GM13976 (cell line): ENCODE results near the gene NECTIN1.

Source experiments
- DNase-seq: peaks from one replicate; pipeline ENCODE4 v3.0.0; 2012; ENCODE audit warnings: low spot score
- in situ Hi-C: fragments of 300-500 bp; cut with MboI; formaldehyde crosslinking; loops from one replicate; pipeline ENCODE4 v1.12.0; 2022; ENCODE audit warnings: low sequenced_read_pairs, mixed read lengths, inconsistent platforms; ENCODE audit not compliant: unreplicated experiment
- TF ChIP-seq, protein P1 (sequence below): IDR thresholded peaks from 2 replicates; pipeline ENCODE4 v1.5.1; 2012; ENCODE audit warnings: borderline replicate concordance, mild to moderate bottlenecking; ENCODE audit not compliant: insufficient read depth; ENCODE audit errors: extremely low read depth, missing control alignments, control extremely low read depth

NECTIN1 gene

DNA sequence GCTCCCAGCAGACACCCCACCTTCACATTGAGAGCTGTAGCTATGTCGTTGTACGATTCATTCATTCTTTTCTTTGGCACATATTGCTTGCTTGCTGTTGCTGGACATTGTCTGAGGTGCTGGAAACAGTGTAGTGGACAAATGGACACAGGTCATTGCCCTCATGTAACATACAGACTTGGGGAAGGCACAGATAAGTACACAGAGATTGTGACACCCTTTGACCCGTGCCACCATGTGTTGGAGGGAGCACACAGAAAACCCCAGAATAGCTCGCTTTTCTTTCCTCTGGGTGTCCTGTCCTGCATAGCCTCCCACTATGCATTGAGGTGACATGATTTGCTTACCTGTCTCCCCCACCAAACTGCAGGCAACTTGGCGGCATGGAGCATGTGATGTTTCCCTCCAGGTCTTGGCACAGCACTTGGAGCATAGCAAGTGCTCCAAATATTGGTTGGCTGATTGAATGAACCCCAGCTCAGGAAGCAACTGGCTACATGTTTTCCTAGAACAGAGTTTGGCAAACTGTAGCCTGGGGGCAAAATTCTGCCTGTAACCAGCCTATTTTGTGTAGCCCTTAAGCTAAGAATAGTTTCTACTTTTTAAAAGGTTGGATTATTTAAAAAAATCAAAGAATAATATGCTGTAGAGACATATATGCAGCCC, 30.9 kb upstream of the NECTIN1 start:
- DNase-seq: no peak
- in situ Hi-C loops: no loop called here
- TF ChIP-seq, protein P1, sequence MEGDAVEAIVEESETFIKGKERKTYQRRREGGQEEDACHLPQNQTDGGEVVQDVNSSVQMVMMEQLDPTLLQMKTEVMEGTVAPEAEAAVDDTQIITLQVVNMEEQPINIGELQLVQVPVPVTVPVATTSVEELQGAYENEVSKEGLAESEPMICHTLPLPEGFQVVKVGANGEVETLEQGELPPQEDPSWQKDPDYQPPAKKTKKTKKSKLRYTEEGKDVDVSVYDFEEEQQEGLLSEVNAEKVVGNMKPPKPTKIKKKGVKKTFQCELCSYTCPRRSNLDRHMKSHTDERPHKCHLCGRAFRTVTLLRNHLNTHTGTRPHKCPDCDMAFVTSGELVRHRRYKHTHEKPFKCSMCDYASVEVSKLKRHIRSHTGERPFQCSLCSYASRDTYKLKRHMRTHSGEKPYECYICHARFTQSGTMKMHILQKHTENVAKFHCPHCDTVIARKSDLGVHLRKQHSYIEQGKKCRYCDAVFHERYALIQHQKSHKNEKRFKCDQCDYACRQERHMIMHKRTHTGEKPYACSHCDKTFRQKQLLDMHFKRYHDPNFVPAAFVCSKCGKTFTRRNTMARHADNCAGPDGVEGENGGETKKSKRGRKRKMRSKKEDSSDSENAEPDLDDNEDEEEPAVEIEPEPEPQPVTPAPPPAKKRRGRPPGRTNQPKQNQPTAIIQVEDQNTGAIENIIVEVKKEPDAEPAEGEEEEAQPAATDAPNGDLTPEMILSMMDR: no peak

DNA sequence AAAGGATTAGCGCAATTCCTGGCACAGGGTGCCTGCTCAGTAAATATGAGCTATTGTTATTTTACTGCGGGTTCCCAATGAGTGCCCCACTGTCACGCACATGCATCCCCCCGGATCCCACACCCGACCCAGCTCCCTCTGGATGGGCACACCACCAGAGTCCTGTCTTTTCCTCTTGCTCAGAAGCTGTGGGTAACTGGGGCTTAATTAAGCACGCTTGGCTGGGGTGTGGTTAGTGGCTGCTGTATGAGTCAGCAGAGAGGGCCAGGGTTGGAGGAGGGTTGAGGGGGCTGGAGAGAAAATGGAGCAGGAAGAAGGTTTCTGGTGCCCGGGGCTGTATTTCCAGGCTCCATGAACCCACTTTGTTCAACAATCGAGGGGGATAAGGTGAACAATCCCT, 30.3 kb upstream of the NECTIN1 start:
- in situ Hi-C loops: no loop called here
- TF ChIP-seq, protein P1: no peak
- no peak for DNase-seq

DNA sequence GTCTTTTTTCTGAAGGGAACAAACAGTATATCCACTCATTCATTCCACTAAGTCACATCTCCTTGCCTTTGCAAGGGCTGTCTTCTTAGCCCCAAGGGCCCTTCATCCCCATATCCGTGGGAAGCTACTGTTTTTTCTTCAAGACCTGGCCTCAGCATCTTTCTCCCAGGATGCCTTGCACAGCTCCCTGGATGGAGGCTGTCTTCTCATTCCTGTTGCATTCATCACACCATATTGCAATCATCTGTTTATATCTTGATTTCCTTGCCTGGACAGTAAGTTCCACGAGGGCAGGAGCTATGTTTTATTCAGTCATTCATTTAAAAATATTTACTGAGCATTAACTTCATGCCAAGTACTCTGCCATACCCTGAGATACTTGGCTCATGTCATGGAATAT, 29.3 kb upstream of the NECTIN1 start:
- TF ChIP-seq, protein P1: no peak
- DNase-seq: no peak
- in situ Hi-C loops: no loop called here

DNA sequence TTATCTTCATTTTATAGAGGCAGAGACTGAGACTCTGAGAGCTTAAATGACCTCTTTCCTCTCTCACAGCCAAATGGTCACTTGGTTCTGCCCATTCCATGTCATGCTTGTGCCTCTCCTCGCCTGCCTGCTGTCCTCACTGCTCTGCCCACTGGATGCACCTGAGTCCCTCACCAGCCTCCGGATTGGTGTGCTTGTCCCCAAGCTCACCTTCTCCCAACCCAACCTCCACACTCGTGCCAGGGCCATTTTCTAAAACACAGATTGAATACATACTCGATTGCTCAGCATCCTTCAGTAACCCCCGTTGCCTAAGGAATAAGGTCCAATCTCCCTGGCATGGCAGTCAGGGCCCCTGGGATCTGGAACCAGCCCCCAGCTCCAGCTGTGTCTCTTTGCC, 28.4 kb upstream of the NECTIN1 start:
- in situ Hi-C loops: no loop called here
- DNase-seq: no peak
- TF ChIP-seq, protein P1: no peak

DNA sequence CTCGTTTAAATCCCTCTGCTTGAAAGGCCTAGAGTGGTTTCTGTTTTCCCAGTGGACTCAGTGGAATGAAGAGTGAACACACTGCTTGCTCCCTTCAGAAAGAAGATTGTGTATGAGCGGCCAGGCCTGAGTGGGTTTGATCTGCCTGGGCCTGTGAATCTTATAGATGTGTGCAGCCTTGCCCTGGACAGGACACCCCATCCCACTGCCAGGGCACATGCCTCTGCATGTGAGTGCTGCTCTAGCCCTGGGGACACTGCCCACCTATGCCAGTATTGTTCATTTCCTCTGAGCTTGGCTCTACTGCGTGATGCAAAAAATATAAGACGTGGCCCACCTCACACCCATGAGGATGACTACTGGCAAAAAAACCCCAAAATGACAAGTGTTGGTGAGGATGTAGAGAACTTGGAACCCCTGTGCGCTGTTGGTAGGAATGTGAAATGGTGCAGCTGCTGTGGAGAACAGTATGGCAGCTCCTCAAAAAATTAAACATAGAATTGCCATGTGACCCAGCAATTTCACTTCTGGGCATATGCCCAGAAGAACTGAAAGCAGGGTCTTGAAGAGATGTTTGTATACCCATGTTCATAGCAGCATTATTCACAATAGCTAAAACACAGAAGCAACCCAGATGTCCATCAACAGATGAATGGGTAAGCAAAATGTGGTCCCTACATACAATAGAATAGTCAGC, 27.3 kb upstream of the NECTIN1 start:
- DNase-seq: no peak
- TF ChIP-seq, protein P1: no peak
- in situ Hi-C loops: no loop called here

DNA sequence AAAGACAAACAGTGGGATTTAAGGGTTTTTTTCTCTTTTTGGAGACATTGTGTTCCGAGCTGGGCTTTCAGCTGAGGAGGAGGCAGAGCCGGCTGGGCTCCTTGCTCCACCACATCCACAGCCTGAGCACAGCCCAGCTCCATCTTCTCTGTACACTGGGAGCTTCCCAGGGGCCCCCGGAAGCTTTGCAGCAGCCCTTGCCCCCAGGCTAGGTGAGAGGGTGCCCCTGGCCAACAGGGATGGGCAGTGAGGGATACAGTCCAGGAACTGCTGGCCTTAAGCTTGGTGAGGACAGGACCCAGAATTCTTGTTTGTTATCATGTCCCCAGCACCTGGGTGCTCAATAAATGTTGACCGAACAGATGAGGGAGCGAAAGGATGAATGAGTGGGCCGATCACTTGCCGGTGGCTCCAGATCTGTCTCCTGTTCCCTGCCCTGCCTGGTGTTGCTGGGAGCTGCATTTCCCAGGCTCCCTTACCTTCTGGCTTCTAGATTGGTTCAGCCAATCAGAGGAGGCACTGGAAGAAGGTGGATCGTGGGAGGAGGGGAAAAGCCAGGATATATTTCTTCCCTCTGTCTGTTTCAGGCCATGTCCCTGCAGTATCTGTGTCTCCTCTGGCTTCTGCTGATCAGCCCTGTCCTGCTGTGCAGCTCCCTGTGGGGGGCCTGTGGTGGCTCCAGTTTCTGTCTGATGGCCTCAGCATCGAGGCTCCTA, 26.5 kb upstream of the NECTIN1 start:
- DNase-seq: no peak
- TF ChIP-seq, protein P1: no peak
- in situ Hi-C loops: no loop called here
